ENCODE measurements around the gene ZNF552. TPM values are rescaled to one million over a fixed set of nuclear protein-coding genes. Genes with fewer than 3 reads are reported as not detected.

ZNF552 gene
- total and polyA plus RNA-seq, 2 experiments from 2014 or later: 12.9 to 26.7 TPM

DNA sequence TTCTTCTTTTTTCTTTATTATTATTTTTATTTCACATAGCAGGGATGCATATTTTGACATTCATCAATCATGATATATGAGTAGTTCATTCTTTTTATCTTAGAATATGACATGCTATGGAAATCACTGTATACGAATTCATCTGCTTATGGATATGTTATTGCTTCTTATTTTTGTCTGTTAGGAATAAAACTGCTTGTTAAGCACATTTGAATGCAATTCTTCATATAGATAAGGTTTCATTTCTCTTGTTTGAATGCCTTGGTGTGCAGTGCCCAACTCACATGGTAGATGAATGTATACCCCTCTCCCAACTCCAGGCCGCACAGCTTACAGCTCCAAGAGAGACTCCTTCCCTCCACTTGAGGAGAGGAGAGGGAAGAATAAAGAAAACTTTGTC, 56.8 kb downstream of the ZNF552 start:
- DNase-seq (ENCODE audit: low spot score): no peak
- WGBS (ENCODE audit: low lambda C conversion rate, missing lambda C conversion rate): 96% methylated on average over 2 of the region's 2 CpGs
- H3K9me3 ChIP-seq (ENCODE audit: low read depth): peaks cover 17% of the 10 kb centered on the region
- H3K4me3 ChIP-seq: no peak overlapping the region
- H4K20me1 ChIP-seq (ENCODE audit: insufficient read depth, poor library complexity, severe bottlenecking): no peaks in the 10 kb centered on the region
- H3K79me2 ChIP-seq: peaks cover 16% of the 10 kb centered on the region
- H3K9me2 ChIP-seq (replicated peaks; ENCODE audit: insufficient read depth): no peaks in the 10 kb centered on the region
- no peak overlapping the region for H3K4me2 ChIP-seq
- H3K27me3 ChIP-seq: no peaks in the 10 kb centered on the region
- no peak overlapping the region for H2AFZ ChIP-seq
- H3K4me1 ChIP-seq (ENCODE audit: insufficient read depth): no peaks in the 10 kb centered on the region
- no peak overlapping the region for H3K27ac ChIP-seq
- TF ChIP-seq EZH2phosphoT487 (IDR thresholded peaks at IDR 0.05; ENCODE audit: low read depth, severe bottlenecking, unreplicated experiment) (no peak), EZH2 (IDR thresholded peaks at IDR 0.05; ENCODE audit: borderline replicate concordance) (no peak)
- TF ChIP-seq, protein P1, sequence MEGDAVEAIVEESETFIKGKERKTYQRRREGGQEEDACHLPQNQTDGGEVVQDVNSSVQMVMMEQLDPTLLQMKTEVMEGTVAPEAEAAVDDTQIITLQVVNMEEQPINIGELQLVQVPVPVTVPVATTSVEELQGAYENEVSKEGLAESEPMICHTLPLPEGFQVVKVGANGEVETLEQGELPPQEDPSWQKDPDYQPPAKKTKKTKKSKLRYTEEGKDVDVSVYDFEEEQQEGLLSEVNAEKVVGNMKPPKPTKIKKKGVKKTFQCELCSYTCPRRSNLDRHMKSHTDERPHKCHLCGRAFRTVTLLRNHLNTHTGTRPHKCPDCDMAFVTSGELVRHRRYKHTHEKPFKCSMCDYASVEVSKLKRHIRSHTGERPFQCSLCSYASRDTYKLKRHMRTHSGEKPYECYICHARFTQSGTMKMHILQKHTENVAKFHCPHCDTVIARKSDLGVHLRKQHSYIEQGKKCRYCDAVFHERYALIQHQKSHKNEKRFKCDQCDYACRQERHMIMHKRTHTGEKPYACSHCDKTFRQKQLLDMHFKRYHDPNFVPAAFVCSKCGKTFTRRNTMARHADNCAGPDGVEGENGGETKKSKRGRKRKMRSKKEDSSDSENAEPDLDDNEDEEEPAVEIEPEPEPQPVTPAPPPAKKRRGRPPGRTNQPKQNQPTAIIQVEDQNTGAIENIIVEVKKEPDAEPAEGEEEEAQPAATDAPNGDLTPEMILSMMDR (IDR thresholded peaks at IDR 0.05; ENCODE audit: poor library complexity): no peak
- peaks cover 19% of the 10 kb centered on the region for H3K36me3 ChIP-seq (replicated peaks; ENCODE audit: insufficient read depth, low read depth)

Other genes with a start within 250 kb of the ZNF552 start
- 4.7 and 5.8 TPM in 2 replicates for gene ZNF416, start 236.0 kb downstream of the ZNF552 start, total RNA-seq
- gene ZNF416, start 236.0 kb downstream of the ZNF552 start, polyA plus RNA-seq: 1.9 and 2.5 TPM in 2 replicates
- gene ZIK1, start 230.8 kb downstream of the ZNF552 start, total RNA-seq: 5.1 and 7.1 TPM in 2 replicates
- 3.3 and 3.8 TPM in 2 replicates for gene ZIK1, start 230.8 kb downstream of the ZNF552 start, polyA plus RNA-seq
- 1.3 and 1.8 TPM in 2 replicates for gene ZNF530, start 215.0 kb downstream of the ZNF552 start, total RNA-seq
- 1.3 and 2.8 TPM in 2 replicates for gene ZNF530, start 215.0 kb downstream of the ZNF552 start, polyA plus RNA-seq
- gene ZNF134, start 200.7 kb downstream of the ZNF552 start, total RNA-seq: 11.7 and 24.3 TPM in 2 replicates
- gene ZNF134, start 200.7 kb downstream of the ZNF552 start, polyA plus RNA-seq: 9.7 and 10.7 TPM in 2 replicates
- gene ZNF211, start 181.7 kb downstream of the ZNF552 start, total RNA-seq: 9.5 and 17.2 TPM in 2 replicates
- gene ZNF211, start 181.7 kb downstream of the ZNF552 start, polyA plus RNA-seq: 11.9 and 12.2 TPM in 2 replicates
- 0.12 TPM in 1 of 2 replicates, not detected in the other for gene ZSCAN4, start 146.0 kb downstream of the ZNF552 start, total RNA-seq
- gene ZSCAN4, start 146.0 kb downstream of the ZNF552 start, polyA plus RNA-seq: not detected in 2 replicates
- 11.6 and 13.2 TPM in 2 replicates for gene ZNF551, start 132.9 kb downstream of the ZNF552 start, total RNA-seq
- 2.0 and 2.2 TPM in 2 replicates for gene ZNF551, start 132.9 kb downstream of the ZNF552 start, polyA plus RNA-seq
- gene ZNF154, start 105.7 kb downstream of the ZNF552 start, total RNA-seq: 10.7 and 11.1 TPM in 2 replicates
- gene ZNF154, start 105.7 kb downstream of the ZNF552 start, polyA plus RNA-seq: 3.5 and 5.6 TPM in 2 replicates
- gene ZNF671, start 87.3 kb downstream of the ZNF552 start, total RNA-seq: 6.7 and 6.8 TPM in 2 replicates
- gene ZNF671, start 87.3 kb downstream of the ZNF552 start, polyA plus RNA-seq: 3.9 and 6.7 TPM in 2 replicates
- gene ZNF776, start 68.1 kb downstream of the ZNF552 start, total RNA-seq: 10.3 and 11.4 TPM in 2 replicates
- gene ZNF776, start 68.1 kb downstream of the ZNF552 start, polyA plus RNA-seq: 8.2 and 10.6 TPM in 2 replicates
- 11.4 and 22.5 TPM in 2 replicates for gene ZNF586, start 45.2 kb downstream of the ZNF552 start, total RNA-seq
- gene ZNF586, start 45.2 kb downstream of the ZNF552 start, polyA plus RNA-seq: 8.0 and 11.2 TPM in 2 replicates
- gene ZNF587B, start 15.4 kb upstream of the ZNF552 start, total RNA-seq: 13.9 and 16.8 TPM in 2 replicates
- gene ZNF587B, start 15.4 kb upstream of the ZNF552 start, polyA plus RNA-seq: 1.8 and 6.4 TPM in 2 replicates
- 36.8 and 60.5 TPM in 2 replicates for gene ZNF587, start 34.9 kb upstream of the ZNF552 start, total RNA-seq
- gene ZNF587, start 34.9 kb upstream of the ZNF552 start, polyA plus RNA-seq: 8.8 and 11.5 TPM in 2 replicates
- 11.4 and 16.1 TPM in 2 replicates for gene ZNF814, start 74.1 kb upstream of the ZNF552 start, total RNA-seq
- 19.2 and 40.0 TPM in 2 replicates for gene ZNF814, start 74.1 kb upstream of the ZNF552 start, polyA plus RNA-seq
- gene ZNF417, start 101.7 kb upstream of the ZNF552 start, total RNA-seq: 11.4 and 14.3 TPM in 2 replicates
- 3.9 and 6.2 TPM in 2 replicates for gene ZNF417, start 101.7 kb upstream of the ZNF552 start, polyA plus RNA-seq
- 6.1 and 8.2 TPM in 2 replicates for gene ZNF418, start 120.5 kb upstream of the ZNF552 start, total RNA-seq
- 2.8 and 3.2 TPM in 2 replicates for gene ZNF418, start 120.5 kb upstream of the ZNF552 start, polyA plus RNA-seq
- 5.4 and 8.8 TPM in 2 replicates for gene ZNF256, start 132.8 kb upstream of the ZNF552 start, total RNA-seq
- 3.7 and 4.6 TPM in 2 replicates for gene ZNF256, start 132.8 kb upstream of the ZNF552 start, polyA plus RNA-seq
- gene C19orf18, start 159.6 kb upstream of the ZNF552 start, total RNA-seq: 0.60 TPM in 1 of 2 replicates, not detected in the other
- 1.9 and 2.0 TPM in 2 replicates for gene C19orf18, start 159.6 kb upstream of the ZNF552 start, polyA plus RNA-seq
- gene ZNF606, start 187.9 kb upstream of the ZNF552 start, total RNA-seq: 18.0 and 19.7 TPM in 2 replicates
- gene ZNF606, start 187.9 kb upstream of the ZNF552 start, polyA plus RNA-seq: 17.6 and 26.0 TPM in 2 replicates
- 0.33 and 1.2 TPM in 2 replicates for gene ZSCAN1, start 219.1 kb upstream of the ZNF552 start, total RNA-seq
- 1.1 and 3.8 TPM in 2 replicates for gene ZSCAN1, start 219.1 kb upstream of the ZNF552 start, polyA plus RNA-seq
- 5.8 and 7.4 TPM in 2 replicates for gene ZNF135, start 244.4 kb upstream of the ZNF552 start, total RNA-seq
- 4.3 and 5.0 TPM in 2 replicates for gene ZNF135, start 244.4 kb upstream of the ZNF552 start, polyA plus RNA-seq

Data from hepatocyte (in vitro differentiated cells).